ENCODE data around the gene SEMA3C.

The SEMA3C gene

GRCh38 chr7:80764132-80764531 lies 154.7 kb downstream of the SEMA3C start:
- H3K4me1 ChIP-seq: no peaks in the 10 kb centered on the region
- H3K4me2 ChIP-seq (ENCODE audit: low read length): no peak overlapping the region
- no peaks in the 10 kb centered on the region for H3K27me3 ChIP-seq (ENCODE audit: control insufficient read depth, insufficient read depth, low read length)
- no peak overlapping the region for H3K27ac ChIP-seq
- H3K79me2 ChIP-seq: no peaks in the 10 kb centered on the region
- no peak overlapping the region for H3K9ac ChIP-seq
- no peak for TF ChIP-seq CTCF (IDR thresholded peaks at IDR 0.05)
- H2AFZ ChIP-seq: no peak overlapping the region
- H3K4me3 ChIP-seq (ENCODE audit: low read depth, low read length): no peak overlapping the region
- H3K9me3 ChIP-seq (ENCODE audit: control insufficient read depth, low read length): no peaks in the 10 kb centered on the region
- no peaks in the 10 kb centered on the region for H3K36me3 ChIP-seq (ENCODE audit: control insufficient read depth, insufficient read depth, low read length)

- Histone ChIP-seq H3K9ac (no peak overlapping the region), H3K4me2 (ENCODE audit: low read length) (no peak overlapping the region), H3K4me3 (ENCODE audit: low read depth, low read length) (no peak overlapping the region), H3K9me3 (ENCODE audit: control insufficient read depth, low read length) (no peaks in the 10 kb centered on the region), H3K4me1 (no peaks in the 10 kb centered on the region), H3K27ac (no peak overlapping the region), H2AFZ (no peak overlapping the region), H3K36me3 (ENCODE audit: control insufficient read depth, insufficient read depth, low read length) (no peaks in the 10 kb centered on the region), H3K79me2 (no peaks in the 10 kb centered on the region), H3K27me3 (ENCODE audit: control insufficient read depth, insufficient read depth, low read length) (no peaks in the 10 kb centered on the region)
- no peak for TF ChIP-seq CTCF (IDR thresholded peaks at IDR 0.05)
These were observed 155.1 kb downstream of the SEMA3C start for GRCh38 chr7:80763704-80764103.

GRCh38 chr7:80763289-80763688 lies 155.6 kb downstream of the SEMA3C start:
- Histone ChIP-seq H3K4me1 (no peaks in the 10 kb centered on the region), H3K4me3 (ENCODE audit: low read depth, low read length) (no peak overlapping the region), H3K27ac (no peak overlapping the region), H3K4me2 (ENCODE audit: low read length) (no peak overlapping the region), H3K79me2 (no peaks in the 10 kb centered on the region), H2AFZ (no peak overlapping the region), H3K9ac (no peak overlapping the region), H3K9me3 (ENCODE audit: control insufficient read depth, low read length) (no peaks in the 10 kb centered on the region), H3K27me3 (ENCODE audit: control insufficient read depth, insufficient read depth, low read length) (no peaks in the 10 kb centered on the region), H3K36me3 (ENCODE audit: control insufficient read depth, insufficient read depth, low read length) (no peaks in the 10 kb centered on the region)
- TF ChIP-seq CTCF (IDR thresholded peaks at IDR 0.05): no peak

GRCh38 chr7:80760292-80760691 lies 158.6 kb downstream of the SEMA3C start:
- no peak for TF ChIP-seq CTCF (IDR thresholded peaks at IDR 0.05)
- Histone ChIP-seq H3K4me2 (ENCODE audit: low read length) (no peak overlapping the region), H2AFZ (no peak overlapping the region), H3K4me1 (no peaks in the 10 kb centered on the region), H3K4me3 (ENCODE audit: low read depth, low read length) (no peak overlapping the region), H3K27me3 (ENCODE audit: control insufficient read depth, insufficient read depth, low read length) (no peaks in the 10 kb centered on the region), H3K9ac (no peak overlapping the region), H3K27ac (no peak overlapping the region), H3K9me3 (ENCODE audit: control insufficient read depth, low read length) (no peaks in the 10 kb centered on the region), H3K36me3 (ENCODE audit: control insufficient read depth, insufficient read depth, low read length) (no peaks in the 10 kb centered on the region), H3K79me2 (no peaks in the 10 kb centered on the region)

- H3K4me1 ChIP-seq: no peaks in the 10 kb centered on the region
- H3K79me2 ChIP-seq: no peaks in the 10 kb centered on the region
- H3K4me3 ChIP-seq (ENCODE audit: low read depth, low read length): no peak overlapping the region
- H3K27ac ChIP-seq: no peak overlapping the region
- H3K9ac ChIP-seq: no peak overlapping the region
- no peaks in the 10 kb centered on the region for H3K9me3 ChIP-seq (ENCODE audit: control insufficient read depth, low read length)
- no peak overlapping the region for H3K4me2 ChIP-seq (ENCODE audit: low read length)
- no peak for TF ChIP-seq CTCF (IDR thresholded peaks at IDR 0.05)
- no peaks in the 10 kb centered on the region for H3K27me3 ChIP-seq (ENCODE audit: control insufficient read depth, insufficient read depth, low read length)
- H2AFZ ChIP-seq: no peak overlapping the region
- H3K36me3 ChIP-seq (ENCODE audit: control insufficient read depth, insufficient read depth, low read length): no peaks in the 10 kb centered on the region
These were observed 165.7 kb downstream of the SEMA3C start for GRCh38 chr7:80752954-80753690.

All from parathyroid adenoma (tissue), 2 donors.